K562 (cell line): Measurements from ENCODE around the gene LOC128125822.

Source experiments
- ATAC-seq: fragments of 200-7000 bp; cut with Tn5 transposase; 3 replicates; pipeline ENCODE4 v1.9.1; 2020; ENCODE audit warnings: moderate library complexity
- BruUV-seq: library from RNA; stranded (reverse); fragments of 400-500 nt; replicated peaks from 2 replicates; lab custom pipeline; 2021; lab: Mats Ljungman, UMichigan
- CTCF ChIA-PET: fragments of 300-600 bp; formaldehyde crosslinking; extraction: SDS; loops from one replicate; lab custom pipeline; 2021; ENCODE audit warnings: low intra/inter-chr PET ratio; lab: Yijun Ruan, JAX
- POLR2A ChIA-PET: fragments of 300-600, 350-650 bp; sonication (Branson Sonifier 250); formaldehyde crosslinking; extraction: SDS; loops from one replicate; lab custom pipeline; 2021; ENCODE audit warnings: antibody characterized with exemption, inconsistent platforms; lab: Yijun Ruan, JAX
- DNase-seq, 4 experiments: peaks; one replicate each; pipeline versions ENCODE4 v3.0.0 to v3.0.0-alpha.2; 2011 to 2018; ENCODE audit warnings: low spot score in 3 of 4, mixed read lengths in 3 of 4; ENCODE audit errors: extremely low read depth in 1 of 4
- FAIRE-seq: peaks from 2 replicates; lab custom pipeline; 2011; peaks lifted over from hg19 to GRCh38; lab: Jason Lieb, UNC
- H2AFZ ChIP-seq: 2 replicates; pipeline ENCODE4 v1.6.0; 2011; ENCODE audit warnings: low read depth, low read length, control low read depth, inconsistent platforms
- H3K27ac ChIP-seq: fragments of 200-600 bp; 3 replicates; pipeline ENCODE4 v1.8.0; 2011; ENCODE audit warnings: low read depth, mild to moderate bottlenecking, control low read depth, inconsistent platforms, low read length, moderate library complexity, mixed read lengths; ENCODE audit errors: extremely low read depth
- H3K27me3 ChIP-seq, 2 experiments: fragments of 300-600 bp in 1 of 2; 2 replicates in 1 of 2; 3 replicates in 1 of 2; pipeline versions ENCODE4 v1.6.0 to v1.8.0; 2011; ENCODE audit warnings: inconsistent platforms in 2 of 2, low read length in 2 of 2, mild to moderate bottlenecking in 1 of 2, mixed read lengths in 1 of 2, moderate library complexity in 1 of 2; ENCODE audit not compliant: control insufficient read depth in 2 of 2, insufficient read depth in 2 of 2
- H3K36me3 ChIP-seq: fragments of 300-600 bp; 3 replicates; pipeline ENCODE4 v1.8.0; 2011; ENCODE audit warnings: mild to moderate bottlenecking, low read length, inconsistent platforms; ENCODE audit not compliant: control insufficient read depth, insufficient read depth
- H3K4me1 ChIP-seq, 2 experiments: fragments of 200-600 bp in 1 of 2; replicated peaks in 1 of 2; 2 replicates in 1 of 2; 3 replicates in 1 of 2; pipeline versions ENCODE4 v1.5.1 to v1.8.0; 2011; ENCODE audit warnings: inconsistent platforms in 2 of 2, low read length in 2 of 2, mild to moderate bottlenecking in 1 of 2, mixed read lengths in 1 of 2, moderate library complexity in 1 of 2; ENCODE audit not compliant: control insufficient read depth in 2 of 2, insufficient read depth in 2 of 2
- H3K4me2 ChIP-seq: 2 replicates; pipeline ENCODE4 v1.6.1; 2011; ENCODE audit warnings: low read length, control low read depth, inconsistent platforms, mixed read lengths; ENCODE audit not compliant: insufficient read depth
- H3K4me3 ChIP-seq: fragments of 200-600 bp; sonication (generic), shearing (Covaris generic); 2 replicates; pipeline ENCODE4 v1.5.1; 2016; ENCODE audit warnings: control low read depth, inconsistent platforms
- H3K79me2 ChIP-seq: fragments of 200-600 bp; 3 replicates; pipeline ENCODE4 v1.8.0; 2011; ENCODE audit warnings: low read length, inconsistent platforms; ENCODE audit not compliant: control insufficient read depth, insufficient read depth
- H3K9ac ChIP-seq, 2 experiments: 2 replicates each; pipeline versions ENCODE4 v1.6.0 to v1.6.1; 2011; ENCODE audit warnings: low read depth in 2 of 2, low read length in 2 of 2, control low read depth in 1 of 2, inconsistent platforms in 1 of 2, mild to moderate bottlenecking in 1 of 2, mixed read lengths in 1 of 2; ENCODE audit not compliant: insufficient read depth in 1 of 2
- H3K9me1 ChIP-seq: one replicate; pipeline ENCODE4 v1.6.0; 2011; ENCODE audit warnings: inconsistent platforms, mild to moderate bottlenecking, low read length, moderate library complexity; ENCODE audit not compliant: control insufficient read depth, insufficient read depth
- H3K9me3 ChIP-seq: replicated peaks from 2 replicates; pipeline ENCODE4 v1.5.1; 2011; ENCODE audit warnings: low read depth, low read length, inconsistent platforms; ENCODE audit not compliant: control insufficient read depth, insufficient read depth
- H4K20me1 ChIP-seq: replicated peaks from 2 replicates; pipeline ENCODE4 v1.6.1; 2011; ENCODE audit warnings: low read length, inconsistent platforms, mixed read lengths; ENCODE audit not compliant: control insufficient read depth, insufficient read depth
- EGR1 ChIP-seq: fragments of 450-650 bp; conservative IDR thresholded peaks from 2 replicates; pipeline ENCODE4 v1.6.1; 2017; ENCODE audit warnings: mild to moderate bottlenecking
- THAP12 ChIP-seq: fragments of 250-450 bp; sonication (Bioruptor Pico); IDR thresholded peaks from 2 replicates; pipeline ENCODE4 v1.9.0; 2021; ENCODE audit warnings: mild to moderate bottlenecking, inconsistent platforms
- WGBS: fragments of 100-300 bp; shearing (Covaris generic); methylation state at CpG from one replicate; pipeline ENCODE4 v1.1.6; 2016; ENCODE audit warnings: low coverage, mixed read lengths; ENCODE audit not compliant: insufficient coverage; ENCODE audit errors: missing lambda C conversion rate; 5-methylcytosine and 5-hydroxymethylcytosine counted together
- in situ Hi-C: fragments of 300-500 bp; cut with MboI; formaldehyde crosslinking; loops from 4 replicates; pipeline ENCODE4 v1.15.0; 2018; ENCODE audit warnings: inconsistent platforms, mixed read lengths
- intact Hi-C: fragments of 100-400 bp; cut with micrococcal nuclease; formaldehyde crosslinking; loops from 2 replicates; pipeline ENCODE4 v1.14.2; 2022

The LOC128125822 gene

GRCh38 chr6:63565058-63565726, 7.1 kb upstream of the LOC128125822 start:
- BruUV-seq: no TSS peak
- Histone ChIP-seq H3K9me1 (no peaks in the 10 kb centered on the region), H3K36me3 (no peaks in the 10 kb centered on the region), H3K9me3 (no peaks in the 10 kb centered on the region), H3K27ac (no peak overlapping the region), H4K20me1 (no peaks in the 10 kb centered on the region), H3K27me3 (peaks cover 0 to 2% of the 10 kb centered on the region in 2 experiments; a peak in 1 of 5 replicates), H3K9ac (no peak overlapping the region), H3K4me3 (no peak overlapping the region), H3K4me2 (no peak overlapping the region), H2AFZ (no peak overlapping the region), H3K4me1 (no peaks in the 10 kb centered on the region), H3K79me2 (no peaks in the 10 kb centered on the region)
- POLR2A ChIA-PET: interaction anchor here (1.2 kb wide), 1 partner anchor 8 kb away, joined by 5 read pairs; no protein-coding TSS in a partner anchor
- DNase-seq (no peak), ATAC-seq (no peak), FAIRE-seq (no peak)
- CTCF ChIA-PET: no interaction called here
- 1% methylated on average over 4 of the region's 4 CpGs for WGBS
- intact Hi-C loops (no loop called here), in situ Hi-C loops (no loop called here)
- TF ChIP-seq THAP12 (CRISPR knock-in tag) (no peak), EGR1 (no peak)
